Fibroblast of mammary gland (primary cell): Measurements from ENCODE around the gene MCM9.

ENCODE experiments used
- DNase-seq: peaks from one replicate; pipeline ENCODE4 v3.0.0-alpha.2; 2010; ENCODE audit warnings: low read depth
- H3K4me3 ChIP-seq: 2 replicates; pipeline ENCODE4 v1.5.1; 2011; ENCODE audit warnings: low read depth, mild to moderate bottlenecking, low read length, moderate library complexity; ENCODE audit not compliant: control insufficient read depth
- CTCF ChIP-seq: conservative IDR thresholded peaks from 2 replicates; pipeline ENCODE4 v1.5.1; 2011; ENCODE audit warnings: low read depth, low read length, inconsistent platforms; ENCODE audit not compliant: control insufficient read depth, insufficient read depth

Gene MCM9

GRCh38 chr6:118935331-118935668, 341 bp upstream of the MCM9 start:
- H3K4me3 ChIP-seq = peak overlapping the region; percentile 66
- no peak for DNase-seq
- no peak for TF ChIP-seq CTCF

GRCh38 chr6:118933855-118934460, 1.0 kb downstream of the MCM9 start:
- H3K4me3 ChIP-seq = peak overlapping the region; percentile 58
- DNase-seq = no peak
- TF ChIP-seq CTCF = no peak

DNA sequence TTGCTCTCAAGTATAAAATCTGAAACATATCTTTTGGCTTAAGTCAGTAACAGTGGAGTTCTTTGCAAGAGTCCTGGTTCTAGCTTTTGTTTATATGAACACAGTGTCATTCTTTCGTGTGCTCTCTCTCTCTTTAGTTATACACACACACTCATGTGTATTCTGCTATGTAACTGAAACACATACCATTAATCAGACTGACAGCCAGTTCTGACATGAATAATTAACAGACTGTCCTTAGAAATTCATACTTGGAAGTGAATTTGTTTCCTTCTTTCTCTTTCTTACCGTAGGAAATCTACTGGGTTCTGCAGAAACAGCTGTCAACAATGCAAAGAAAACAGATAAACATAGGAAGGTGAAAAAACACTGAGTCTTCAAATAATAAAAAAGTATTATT, 2.5 kb downstream of the MCM9 start:
- no peak for TF ChIP-seq CTCF
- no peak overlapping the region for H3K4me3 ChIP-seq
- no peak for DNase-seq

DNA sequence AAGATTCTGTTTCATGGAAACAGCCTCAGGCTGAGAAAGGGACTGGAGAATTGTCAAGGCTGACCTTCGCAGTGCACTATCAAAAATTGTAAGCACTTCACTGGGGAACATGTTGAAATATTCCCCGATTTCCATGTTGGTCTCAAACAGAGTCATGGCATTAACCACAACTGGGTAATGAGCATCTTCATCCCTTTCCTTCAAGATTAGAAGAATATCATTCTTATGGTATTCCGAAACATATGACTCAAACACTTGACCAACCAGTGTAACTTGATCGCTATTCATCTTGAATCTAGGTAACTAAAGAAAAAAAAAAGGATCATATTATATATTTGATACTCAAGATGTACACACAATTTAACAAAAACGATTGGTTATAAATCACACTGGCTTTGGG, 3.5 kb downstream of the MCM9 start:
- no peak overlapping the region for H3K4me3 ChIP-seq
- TF ChIP-seq CTCF = no peak
- no peak for DNase-seq

- DNase-seq = no peak
- TF ChIP-seq CTCF = peak; percentile 14
- H3K4me3 ChIP-seq = no peak overlapping the region
Measured at GRCh38 chr6:118930680-118931079, 4.3 kb downstream of the MCM9 start.

DNA sequence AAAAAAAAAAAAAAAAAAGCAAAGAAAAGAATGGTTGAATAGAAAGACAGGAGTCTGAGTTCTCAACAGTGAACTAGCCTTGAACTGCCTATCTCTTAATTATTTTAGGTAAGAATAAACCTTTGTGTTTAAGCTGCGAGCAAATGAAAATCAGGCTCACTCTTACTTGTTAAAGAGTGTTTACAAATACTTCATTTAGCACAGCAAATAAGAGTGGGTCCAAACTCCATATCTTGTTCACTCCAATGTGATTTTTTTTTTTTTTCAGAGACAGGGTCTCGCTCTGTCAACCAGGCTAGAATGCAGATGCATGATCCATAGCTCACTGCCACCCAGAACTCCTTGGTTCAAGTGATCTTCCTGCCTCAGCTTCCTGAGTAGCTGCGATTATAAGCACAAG, 11.9 kb downstream of the MCM9 start:
- no peak overlapping the region for H3K4me3 ChIP-seq
- no peak for TF ChIP-seq CTCF
- DNase-seq = no peak

- H3K4me3 ChIP-seq = no peak overlapping the region
- no peak for TF ChIP-seq CTCF
- no peak for DNase-seq
Measured at GRCh38 chr6:118921084-118921483, 13.9 kb downstream of the MCM9 start.
